CD4-positive, alpha-beta T cell treated with Interferon gamma for 1 hour (primary cell): ENCODE data around the gene TARS3.

Source experiments
- DNase-seq: peaks from one replicate; pipeline ENCODE4 v3.0.0-alpha.2; 2020

The TARS3 gene

DNA sequence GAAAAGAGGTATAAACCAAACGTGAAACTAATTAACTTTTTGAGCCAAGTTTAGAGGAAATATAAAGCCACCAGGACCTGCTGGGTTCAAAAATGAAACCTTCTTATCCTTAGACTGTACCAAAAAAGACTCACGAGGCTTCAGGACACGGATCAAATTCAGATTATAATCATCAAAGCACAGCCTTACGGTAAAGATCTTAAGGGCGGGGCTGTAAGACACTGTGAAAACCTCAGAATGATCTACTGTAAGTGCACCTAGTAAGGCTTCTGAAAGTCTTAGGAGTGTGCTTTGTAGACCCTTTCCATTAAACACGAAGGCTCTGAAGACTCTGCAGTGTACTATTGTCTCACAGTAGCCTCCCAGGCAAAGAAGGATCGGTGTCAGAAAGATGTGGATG lies 26.8 kb downstream of the TARS3 start:
- no peak for DNase-seq

DNA sequence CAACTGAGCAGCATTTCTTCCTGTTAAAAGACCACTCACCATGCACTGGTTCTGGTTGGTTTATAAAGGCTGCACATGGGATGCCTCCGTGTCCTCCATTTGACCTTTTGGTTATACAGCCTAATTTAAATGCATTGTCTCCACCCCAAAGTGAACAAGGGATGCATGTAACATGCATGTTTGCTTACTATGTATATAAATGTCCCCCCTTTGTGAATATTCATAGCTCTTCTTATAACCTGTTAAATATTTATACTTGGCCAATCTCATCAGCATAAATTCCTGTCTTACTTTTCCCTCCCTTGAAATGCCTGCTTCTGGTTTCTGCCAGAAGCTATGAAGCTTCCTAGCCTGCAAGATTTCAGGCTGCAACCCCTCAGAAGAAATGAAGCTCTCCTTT lies 27.4 kb downstream of the TARS3 start:
- no peak for DNase-seq

DNA sequence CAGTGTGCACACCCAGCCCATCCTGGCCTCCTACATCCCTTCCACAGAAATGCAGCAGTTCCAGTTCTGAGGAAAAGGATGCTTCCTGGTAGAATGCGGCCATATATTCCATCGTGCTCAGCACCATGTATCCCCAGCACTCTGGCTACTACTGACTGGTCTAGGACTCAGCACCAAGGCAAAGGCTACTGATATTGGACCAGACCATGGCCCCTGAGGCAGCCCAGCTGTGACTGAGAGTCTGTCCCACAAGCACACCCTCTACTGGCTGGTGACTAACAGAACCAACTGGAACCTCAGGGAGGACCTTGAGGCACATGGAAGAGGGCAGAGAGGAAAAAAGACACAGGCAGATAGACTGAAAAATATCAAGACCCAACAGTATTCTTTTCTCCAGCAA lies 30.0 kb downstream of the TARS3 start:
- no peak for DNase-seq

DNA sequence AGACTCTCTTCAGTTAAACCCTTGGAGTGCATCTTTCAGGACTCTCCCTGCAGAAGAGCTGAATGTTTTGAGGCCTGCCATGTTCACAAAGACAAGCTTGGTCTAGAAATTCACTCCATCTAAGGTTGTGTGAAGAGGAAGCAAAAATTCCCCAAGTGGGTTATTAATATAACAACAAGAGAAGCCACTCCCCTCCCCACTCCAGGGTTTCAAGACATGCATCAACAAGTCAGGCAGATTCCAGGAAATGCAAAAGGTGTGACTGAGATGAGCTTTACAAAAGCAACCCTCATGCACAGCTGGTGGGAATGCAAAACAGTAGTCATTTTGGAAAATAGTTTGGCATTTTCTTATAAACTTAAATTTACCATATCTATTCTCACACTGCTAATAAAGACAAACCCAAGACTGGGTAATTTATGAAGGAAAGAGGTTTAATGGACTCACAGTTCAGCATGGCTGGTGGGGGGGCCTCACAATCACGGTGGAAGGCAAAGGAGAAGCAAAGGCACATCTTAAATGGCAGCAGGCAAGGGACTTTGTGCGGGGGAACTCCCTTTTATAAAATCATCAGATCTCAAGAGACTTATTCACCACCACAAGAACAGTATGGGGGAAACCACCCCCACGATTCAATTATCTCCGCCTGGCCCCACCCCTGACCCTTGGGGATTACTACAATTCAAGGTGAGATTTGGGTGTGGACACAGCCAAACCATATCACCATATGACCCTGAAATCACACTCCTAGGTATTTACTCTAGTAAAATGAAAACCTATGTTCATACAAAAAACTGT lies 31.3 kb downstream of the TARS3 start:
- DNase-seq = no peak

DNA sequence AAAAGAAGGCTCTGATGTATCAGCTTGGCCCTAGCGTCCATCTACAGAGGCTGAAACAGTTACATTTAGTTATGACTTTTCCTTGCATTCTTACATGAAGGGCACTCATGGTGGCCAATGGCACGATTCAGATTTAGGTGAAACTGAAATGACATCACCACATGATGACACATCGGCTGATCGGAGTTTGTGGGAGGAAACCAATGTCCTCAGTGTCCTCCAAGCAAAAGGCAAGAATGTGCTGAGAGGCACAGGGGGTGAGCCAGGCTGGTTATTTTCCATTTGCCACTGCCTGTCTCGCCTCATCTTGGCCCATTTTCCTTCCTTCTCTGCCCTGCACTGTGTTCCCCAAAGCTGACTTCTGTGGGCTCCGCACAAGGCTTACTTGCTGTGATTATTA lies 34.4 kb downstream of the TARS3 start:
- DNase-seq = no peak

DNA sequence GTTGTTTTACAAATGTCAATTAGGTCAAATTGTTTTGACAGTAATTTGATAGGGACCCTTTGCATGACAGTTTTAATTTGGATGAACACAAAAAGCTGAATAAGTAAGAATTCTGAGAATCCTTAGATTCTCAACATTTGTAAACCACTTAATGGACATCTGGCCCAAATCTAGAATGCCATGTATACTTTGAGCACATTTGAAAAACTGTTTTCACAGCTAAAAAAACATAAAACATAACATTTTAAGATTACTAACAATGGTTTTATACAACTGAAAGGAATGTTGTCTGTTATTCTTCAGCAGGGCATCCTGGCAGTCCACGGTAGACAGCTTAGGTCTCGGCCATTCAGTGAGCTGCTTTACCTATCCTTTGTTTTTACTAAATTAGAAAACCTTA lies 37.6 kb downstream of the TARS3 start:
- no peak for DNase-seq

DNA sequence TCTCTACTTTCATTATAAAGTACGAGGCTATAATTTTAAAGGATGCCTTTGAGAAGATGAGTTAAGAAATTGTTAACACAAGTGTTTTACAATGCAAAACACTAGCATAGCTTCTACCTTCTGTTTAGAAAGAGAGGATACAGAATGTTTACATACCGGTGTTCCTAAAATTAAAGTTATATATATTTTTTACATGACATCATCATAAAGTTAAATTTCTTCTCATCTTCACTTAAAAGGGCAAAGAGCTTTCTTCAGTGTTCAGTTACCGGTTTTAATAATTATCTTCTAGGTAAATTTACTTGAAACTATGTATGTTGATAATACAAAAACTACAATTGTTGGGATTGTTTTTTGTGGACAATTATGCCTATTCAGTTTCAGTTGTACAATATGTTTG lies 39.4 kb downstream of the TARS3 start:
- no peak for DNase-seq

DNA sequence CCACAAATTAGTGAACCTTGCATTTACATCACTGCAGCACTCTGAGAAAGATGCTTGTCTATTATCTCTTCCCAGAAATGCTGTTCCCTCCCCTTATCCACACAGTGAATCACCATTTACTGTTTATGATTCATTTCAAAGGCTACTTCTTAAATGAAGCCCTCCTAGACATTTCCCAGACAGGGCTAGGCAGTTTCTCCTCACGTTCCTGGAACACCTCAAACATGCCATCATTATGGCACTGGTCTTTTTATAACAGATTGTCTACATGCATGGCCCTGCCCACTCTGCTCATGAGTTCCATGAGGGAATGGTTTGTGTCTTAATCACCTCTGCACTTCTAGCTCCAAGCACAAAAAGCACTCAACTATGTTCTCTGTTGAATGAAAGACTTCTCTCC lies 39.9 kb downstream of the TARS3 start:
- no peak for DNase-seq

DNA sequence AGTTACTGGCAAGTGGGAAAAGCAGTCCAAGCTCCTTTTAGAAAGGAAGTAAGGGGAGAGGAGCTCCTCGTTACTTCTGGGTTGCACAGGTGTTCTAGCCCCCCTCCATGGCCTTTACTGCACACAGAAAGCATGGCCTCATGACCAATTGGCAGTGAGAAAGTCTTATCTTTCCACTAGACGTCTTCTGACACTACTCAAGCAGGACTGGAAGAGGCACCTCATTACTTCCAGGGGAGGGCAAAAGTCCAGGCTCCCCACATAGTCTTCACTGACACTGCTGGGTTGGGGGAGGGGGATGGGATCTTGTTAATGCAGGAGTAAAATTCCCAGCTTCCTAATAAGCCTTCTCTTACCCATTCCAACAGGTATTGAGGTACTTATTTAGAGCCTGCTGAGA lies 44.5 kb downstream of the TARS3 start:
- DNase-seq = no peak

DNA sequence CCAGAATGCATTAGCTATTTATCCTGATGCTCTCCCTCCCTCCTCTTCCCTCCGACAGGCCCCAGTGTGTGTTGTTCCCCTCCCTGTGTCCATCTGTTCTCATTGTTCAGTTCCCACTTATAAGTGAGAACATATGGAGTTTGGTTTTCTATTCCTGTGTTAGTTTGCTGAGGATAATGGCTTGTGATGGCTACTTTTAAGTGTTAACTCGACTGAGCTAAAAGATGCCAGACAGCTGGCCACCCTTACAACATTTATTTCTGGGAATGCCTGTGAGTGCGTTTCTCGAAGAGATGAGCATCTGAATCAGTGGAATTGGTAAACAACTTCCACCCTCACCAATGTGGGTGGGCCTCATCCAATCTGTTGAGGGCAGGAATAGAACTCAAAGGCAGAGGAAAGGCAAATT lies 47.3 kb downstream of the TARS3 start:
- DNase-seq = no peak

DNA sequence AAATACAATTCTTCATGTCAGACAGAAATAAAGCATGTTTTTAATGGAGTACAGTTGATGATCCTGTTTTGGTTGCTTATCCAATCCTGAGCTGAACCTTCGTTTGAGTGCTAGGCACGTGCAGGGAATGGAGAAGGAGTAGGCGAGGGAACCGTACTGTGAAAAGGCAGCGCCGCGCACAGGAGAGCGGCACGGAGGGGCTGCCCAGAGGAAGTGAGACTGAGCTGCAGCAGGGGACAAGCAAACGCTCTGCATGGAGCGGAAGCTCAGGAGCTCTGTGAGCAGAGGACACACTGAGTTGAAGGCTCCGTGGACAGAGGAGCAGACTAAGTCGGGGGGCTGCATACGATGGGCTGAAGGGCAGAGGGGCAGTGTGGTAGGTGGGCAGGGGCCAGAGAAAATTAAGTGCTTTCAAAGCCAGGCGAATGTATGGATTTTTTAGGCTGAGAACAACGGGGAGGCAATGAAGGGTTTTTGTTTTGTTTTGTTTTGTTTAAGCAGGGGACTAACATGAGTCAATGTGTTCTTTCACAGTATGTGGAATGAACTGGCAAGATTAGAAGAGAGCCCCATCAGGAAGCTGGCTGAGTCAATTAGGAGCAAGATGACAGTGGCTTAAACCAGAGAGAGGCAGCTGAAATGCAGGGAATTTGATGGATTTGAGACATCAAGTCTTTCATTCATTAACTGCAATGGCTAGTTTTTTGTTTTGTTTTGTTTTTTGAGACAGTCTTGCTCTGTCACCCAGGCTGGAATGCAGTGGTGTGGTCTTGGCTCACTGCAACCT lies 48.3 kb downstream of the TARS3 start:
- no peak for DNase-seq

DNA sequence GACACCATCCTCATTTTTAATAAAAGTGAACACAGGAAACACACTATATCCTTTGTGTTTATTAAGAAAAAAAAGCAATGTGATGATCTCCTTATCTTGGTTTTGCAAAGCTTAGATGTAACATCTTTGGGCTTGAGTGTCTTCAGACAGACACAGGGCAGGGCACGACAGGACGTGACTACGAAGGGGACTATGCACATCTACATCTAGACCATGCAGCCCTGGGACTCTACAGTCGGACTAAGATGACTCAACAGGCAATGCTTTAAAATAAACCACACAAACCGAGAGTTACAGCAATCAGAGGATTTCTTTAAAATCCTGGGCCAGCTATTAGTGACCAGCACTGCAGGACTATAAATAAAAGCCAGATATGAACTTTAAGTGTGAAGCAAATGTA lies 49.3 kb downstream of the TARS3 start:
- no peak for DNase-seq

DNA sequence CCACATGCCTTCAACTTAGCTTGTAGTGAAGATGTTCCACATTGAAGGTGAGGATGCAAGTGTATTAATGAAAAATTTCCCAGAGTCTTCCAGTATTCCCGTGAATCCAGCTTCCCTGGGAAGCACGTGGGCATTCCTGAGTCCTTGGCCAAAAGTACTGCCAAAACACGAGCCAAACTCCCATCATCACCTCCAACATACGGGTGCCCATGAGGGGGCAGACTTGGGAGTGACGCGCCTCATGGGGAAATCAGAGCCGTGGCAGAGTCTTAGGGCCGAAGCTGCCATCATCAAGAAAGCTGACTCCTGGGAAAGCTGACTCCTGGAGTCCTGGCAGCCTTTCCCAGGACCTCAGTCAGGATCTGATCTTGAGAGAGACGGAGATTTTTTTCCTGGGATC lies 52.0 kb downstream of the TARS3 start:
- DNase-seq = no peak

DNA sequence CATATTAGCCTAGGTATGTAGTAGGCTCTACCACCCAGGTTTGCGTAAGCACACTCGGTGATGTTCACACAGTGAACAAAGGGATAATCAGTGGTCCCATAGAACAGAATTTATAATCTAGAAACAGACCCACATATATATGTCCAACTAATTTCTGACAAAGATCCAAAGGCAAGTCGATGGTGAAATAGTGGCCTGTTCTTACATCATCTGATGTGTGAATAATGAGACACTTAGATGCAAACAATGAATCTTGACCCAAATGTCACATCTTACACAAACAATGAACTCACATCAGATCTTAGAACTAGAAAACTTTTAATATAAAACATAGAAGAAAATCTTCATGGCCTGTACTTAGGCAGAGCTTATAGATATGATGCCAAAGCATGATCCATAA lies 54.5 kb downstream of the TARS3 start:
- DNase-seq = no peak

DNA sequence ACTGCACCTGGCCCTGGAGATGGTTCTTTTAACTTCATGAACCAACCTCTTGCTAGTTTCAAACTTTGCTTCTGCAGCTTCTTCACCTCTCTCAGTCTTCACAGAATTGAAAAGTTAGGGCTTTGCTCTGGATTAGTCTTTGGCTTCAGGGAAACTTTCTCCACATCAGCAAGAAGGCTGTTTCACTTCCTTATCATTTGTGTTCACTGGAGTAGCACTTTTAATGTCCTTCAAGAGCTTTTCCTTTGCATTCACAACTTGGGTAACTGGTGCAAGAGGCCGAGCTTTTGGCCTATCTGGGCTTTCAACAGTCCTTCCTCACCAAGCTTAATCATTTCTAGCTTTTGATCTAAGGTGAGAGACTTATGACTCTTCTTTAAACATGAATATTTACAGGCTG lies 56.4 kb downstream of the TARS3 start:
- DNase-seq = no peak

DNA sequence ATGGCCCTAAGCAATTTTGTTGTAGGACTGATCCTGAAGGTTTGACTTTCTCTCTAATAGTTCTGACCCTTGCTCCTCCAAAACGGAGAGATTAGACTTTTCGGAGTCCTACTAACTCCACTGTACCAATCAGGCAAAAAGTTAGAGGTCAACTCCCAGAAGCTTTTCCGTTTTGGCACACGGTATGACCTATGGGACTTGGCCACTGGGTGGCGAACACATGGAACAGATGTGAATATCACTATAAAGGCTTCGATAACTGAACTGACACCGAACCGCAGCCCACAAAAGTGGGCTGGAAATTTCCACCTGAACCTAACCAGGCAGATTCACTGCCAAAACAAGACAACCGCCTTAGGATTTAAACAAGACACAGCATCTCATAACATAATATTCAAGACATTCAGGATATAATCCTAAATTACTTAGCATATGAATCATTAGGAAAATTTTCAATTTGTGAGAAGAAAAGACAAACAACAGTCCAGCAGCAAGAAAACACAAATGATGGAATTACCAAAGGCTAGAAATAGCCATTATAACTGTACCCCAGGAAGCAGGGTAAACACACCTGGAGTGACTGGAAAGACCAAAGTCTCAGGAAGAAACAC lies 59.9 kb downstream of the TARS3 start:
- no peak for DNase-seq

DNA sequence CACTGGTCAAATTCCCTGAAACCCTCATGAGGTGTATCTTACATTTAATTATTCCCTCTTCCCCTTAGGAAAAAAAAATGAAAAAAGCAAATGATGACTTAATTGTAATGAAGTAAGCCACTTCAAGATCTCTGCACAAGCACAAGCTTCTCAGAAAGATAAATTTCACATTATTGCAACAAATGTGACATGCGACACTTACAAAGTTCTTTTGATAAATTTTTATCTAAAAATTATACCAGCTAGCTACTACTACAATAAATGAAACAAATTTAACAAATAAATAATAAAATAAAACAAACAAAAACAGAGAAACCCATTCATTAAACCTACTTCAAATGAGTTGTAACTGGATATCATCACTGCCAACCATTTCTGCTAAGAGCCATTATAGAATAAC lies 62.1 kb downstream of the TARS3 start:
- no peak for DNase-seq

DNA sequence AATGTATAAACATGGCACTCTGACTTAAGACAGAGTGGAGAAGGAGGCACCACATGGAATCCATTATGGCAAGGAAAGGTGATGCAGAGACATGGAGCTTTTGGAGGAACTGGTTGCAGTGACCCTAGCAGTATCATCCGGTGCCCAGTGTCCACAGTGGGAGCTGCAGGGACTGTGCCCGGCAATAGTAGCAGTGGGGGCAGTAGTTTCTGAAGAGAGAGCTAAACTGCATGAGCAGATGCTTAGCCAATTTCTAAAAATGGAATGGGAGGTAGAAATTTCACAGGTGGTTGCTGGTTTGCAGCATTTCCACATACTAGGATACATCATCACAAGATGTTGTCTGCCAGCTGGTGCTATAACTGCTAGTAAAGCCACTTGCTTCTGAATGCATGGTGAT lies 64.3 kb downstream of the TARS3 start:
- no peak for DNase-seq

DNA sequence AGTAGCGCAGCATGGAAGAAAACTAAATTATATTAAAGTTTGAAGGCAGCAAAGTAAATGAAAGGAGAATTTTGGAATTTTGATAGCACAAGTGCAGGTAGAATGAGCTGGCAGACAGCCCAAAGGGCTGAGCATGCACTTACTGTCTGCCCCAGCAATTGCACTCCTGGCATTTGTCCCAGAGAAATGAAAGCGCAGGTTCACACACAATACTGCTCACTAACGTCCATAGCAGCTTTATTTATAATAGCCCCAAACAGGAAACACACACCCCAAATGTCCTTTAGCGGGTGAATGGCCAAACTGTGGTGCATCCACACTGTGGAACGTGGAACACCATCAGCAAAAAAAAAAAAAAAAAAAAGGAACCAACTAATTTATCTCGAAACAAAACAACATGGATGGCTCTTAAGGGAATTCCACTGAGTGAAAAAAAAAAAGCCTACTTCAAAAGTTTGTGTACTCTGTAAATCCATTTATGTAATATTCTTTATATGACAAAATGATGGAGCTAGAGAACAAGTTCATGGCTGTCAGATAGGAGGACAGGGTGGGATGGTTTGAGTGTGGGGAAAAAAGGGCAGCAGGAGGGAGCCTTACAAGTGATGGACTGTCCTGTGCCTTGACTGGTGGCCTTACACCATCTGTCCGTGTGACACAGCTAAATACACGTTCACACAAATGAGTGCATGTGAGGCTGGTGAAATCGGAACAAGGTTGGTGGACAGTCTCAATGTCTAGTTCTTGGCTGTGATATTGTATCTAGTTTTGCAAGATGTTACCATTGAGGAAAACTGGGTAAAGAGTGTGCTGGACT lies 66.1 kb downstream of the TARS3 start:
- no peak for DNase-seq

DNA sequence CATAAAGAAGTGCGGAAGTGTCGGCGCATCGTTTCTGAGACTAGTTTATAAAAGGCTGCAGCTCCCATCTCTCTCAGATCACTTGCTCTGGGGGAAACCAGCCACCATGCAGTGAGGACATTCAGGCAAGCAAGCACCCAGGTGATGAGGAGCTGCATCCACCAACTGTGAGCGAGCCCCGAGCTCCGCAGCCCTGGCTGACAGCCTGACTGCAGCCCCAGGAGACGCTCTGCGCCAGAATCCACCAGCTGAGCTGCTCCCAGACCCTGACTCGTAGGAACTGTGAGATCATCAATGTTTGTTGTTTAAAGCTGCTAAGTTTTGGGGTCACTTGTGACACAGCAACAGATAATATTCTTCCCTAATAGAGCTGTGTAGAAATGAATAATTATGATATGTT lies 67.1 kb downstream of the TARS3 start:
- DNase-seq = no peak

DNA sequence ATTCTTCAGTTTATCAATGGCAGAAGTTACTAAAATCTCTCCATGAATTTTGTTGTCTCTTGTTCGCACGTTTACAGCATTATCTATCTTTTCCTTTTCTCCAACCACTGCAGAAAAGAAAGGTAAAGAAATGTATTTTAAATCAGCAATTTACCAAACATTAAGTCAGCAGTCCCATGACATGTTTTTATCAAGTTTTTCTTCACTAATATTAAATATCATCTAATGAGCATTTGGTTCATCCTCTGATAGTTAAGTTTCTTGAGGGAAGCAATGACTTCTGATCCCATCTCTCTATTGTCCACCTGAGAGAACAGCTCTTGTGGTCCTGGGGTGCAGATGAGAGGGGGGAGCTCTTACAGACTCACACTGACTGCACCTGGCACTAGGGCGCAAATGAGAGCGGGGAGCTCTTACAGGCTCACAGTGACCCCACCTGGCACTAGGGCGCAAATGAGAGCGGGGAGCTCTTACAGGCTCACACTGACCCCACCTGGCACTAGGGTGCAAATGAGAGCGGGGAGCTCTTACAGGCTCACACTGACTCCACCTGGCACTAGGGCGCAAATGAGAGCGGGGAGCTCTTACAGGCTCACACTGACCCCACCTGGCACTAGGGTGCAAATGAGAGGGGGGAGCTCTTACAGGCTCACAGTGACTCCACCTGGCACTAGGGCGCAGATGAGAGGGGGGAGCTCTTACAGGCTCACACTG lies 69.5 kb downstream of the TARS3 start:
- peak; percentile 40 for DNase-seq

DNA sequence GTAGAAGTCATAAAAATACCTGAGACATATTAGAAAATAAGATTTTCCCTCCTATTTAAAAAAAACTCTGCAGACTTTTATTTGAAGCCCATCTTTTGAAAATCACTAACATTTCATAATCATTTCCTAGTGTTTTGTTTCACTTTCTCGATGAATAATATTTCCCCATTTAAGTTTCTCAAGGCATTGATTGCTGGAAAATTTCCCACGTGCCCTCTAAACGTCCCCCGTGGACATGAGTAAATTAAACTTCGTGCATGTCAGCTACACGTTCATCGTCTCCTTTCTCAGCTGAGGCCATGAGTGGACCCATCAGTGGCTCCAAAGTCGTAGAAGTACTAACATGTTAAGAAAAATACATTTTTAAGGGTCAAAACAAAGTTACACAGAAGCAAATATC lies 70.1 kb downstream of the TARS3 start:
- DNase-seq = no peak
